ENCODE measurements around the gene DNAJC15. TPM values are rescaled to one million over a fixed set of nuclear protein-coding genes. Genes with fewer than 3 reads are reported as not detected.
"Not testable (repeated sequence)": the region's sequence is repeated elsewhere in the genome, so short reads cannot be mapped to it uniquely, and the experiment has no call there.

The DNAJC15 gene
- total RNA-seq, 1 experiment from 2014 or later: 12.5 TPM

DNA sequence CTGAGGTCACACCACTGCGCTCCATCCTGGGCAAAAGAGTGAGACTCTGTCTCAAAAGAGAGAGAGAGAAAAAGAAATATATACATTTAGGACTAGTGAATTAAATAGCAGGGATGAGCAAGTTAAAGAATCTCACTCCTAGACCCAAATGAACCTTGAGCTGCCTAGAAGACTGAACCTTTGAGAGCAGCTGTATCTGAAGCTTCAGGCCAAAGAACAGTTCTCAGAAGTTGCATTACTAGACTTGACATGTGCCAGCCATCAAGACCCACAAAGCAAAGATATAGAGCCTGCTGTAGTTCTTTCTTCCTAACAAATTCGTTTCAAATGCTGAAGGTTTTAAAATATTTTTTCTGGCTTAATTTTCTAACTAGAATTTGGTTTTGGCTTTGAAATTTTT is 16.6 kb downstream of the DNAJC15 start:
- no peak for ATAC-seq
- Histone ChIP-seq H3K9ac (ENCODE audit: low read length) (no peak overlapping the region), H3K4me1 (ENCODE audit: insufficient read depth, low read length) (peaks cover 2% of the 10 kb centered on the region), H3K36me3 (ENCODE audit: low read depth, low read length) (no peaks in the 10 kb centered on the region), H3K27ac (ENCODE audit: low read length) (no peak overlapping the region), H3K4me3 (ENCODE audit: low read length) (no peak overlapping the region), H3F3A (ENCODE audit: low read length, unreplicated experiment) (no peaks in the 10 kb centered on the region), H3K9me3 (ENCODE audit: low read length) (no peaks in the 10 kb centered on the region), H4K20me1 (ENCODE audit: low read length) (no peaks in the 10 kb centered on the region), H3K9me2 (replicated peaks; ENCODE audit: low read length) (no peaks in the 10 kb centered on the region), H3K79me2 (ENCODE audit: low read length) (no peaks in the 10 kb centered on the region), H3K4me2 (ENCODE audit: low read length) (no peak overlapping the region), H3K27me3 (ENCODE audit: low read length) (no peaks in the 10 kb centered on the region), H2AFZ (ENCODE audit: low read length) (no peak overlapping the region)
- ChIA-PET CTCF (no interaction called here), POLR2A (ENCODE audit: unreplicated experiment) (no interaction called here)
- BruUV-seq (replicated peaks): no TSS peak
- no peak for DNase-seq
- intact Hi-C loops (cut with micrococcal nuclease): no loop called here
- TF ChIP-seq, protein P1, sequence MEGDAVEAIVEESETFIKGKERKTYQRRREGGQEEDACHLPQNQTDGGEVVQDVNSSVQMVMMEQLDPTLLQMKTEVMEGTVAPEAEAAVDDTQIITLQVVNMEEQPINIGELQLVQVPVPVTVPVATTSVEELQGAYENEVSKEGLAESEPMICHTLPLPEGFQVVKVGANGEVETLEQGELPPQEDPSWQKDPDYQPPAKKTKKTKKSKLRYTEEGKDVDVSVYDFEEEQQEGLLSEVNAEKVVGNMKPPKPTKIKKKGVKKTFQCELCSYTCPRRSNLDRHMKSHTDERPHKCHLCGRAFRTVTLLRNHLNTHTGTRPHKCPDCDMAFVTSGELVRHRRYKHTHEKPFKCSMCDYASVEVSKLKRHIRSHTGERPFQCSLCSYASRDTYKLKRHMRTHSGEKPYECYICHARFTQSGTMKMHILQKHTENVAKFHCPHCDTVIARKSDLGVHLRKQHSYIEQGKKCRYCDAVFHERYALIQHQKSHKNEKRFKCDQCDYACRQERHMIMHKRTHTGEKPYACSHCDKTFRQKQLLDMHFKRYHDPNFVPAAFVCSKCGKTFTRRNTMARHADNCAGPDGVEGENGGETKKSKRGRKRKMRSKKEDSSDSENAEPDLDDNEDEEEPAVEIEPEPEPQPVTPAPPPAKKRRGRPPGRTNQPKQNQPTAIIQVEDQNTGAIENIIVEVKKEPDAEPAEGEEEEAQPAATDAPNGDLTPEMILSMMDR (conservative IDR thresholded peaks at IDR 0.05; ENCODE audit: low read depth, low read length): no peak
- TF ChIP-seq EZH2phosphoT487 (IDR thresholded peaks at IDR 0.05; ENCODE audit: borderline replicate concordance, low read length): no peak
- no peak for TF ChIP-seq EZH2 (IDR thresholded peaks at IDR 0.05; ENCODE audit: low read length, unreplicated experiment)

GRCh38 chr13:43040581-43041368 is 17.4 kb downstream of the DNAJC15 start:
- H3K4me2 ChIP-seq (ENCODE audit: low read length); ATAC-seq; H3K79me2 ChIP-seq (ENCODE audit: low read length); H3F3A ChIP-seq (ENCODE audit: low read length, unreplicated experiment); BruUV-seq (replicated peaks); H3K4me1 ChIP-seq (ENCODE audit: insufficient read depth, low read length); H3K9ac ChIP-seq (ENCODE audit: low read length); H3K27ac ChIP-seq (ENCODE audit: low read length); DNase-seq; intact Hi-C loops (cut with micrococcal nuclease); POLR2A ChIA-PET (ENCODE audit: unreplicated experiment); H3K27me3 ChIP-seq (ENCODE audit: low read length); H4K20me1 ChIP-seq (ENCODE audit: low read length); CTCF ChIA-PET; H3K4me3 ChIP-seq (ENCODE audit: low read length); H3K36me3 ChIP-seq (ENCODE audit: low read depth, low read length); H2AFZ ChIP-seq (ENCODE audit: low read length); H3K9me3 ChIP-seq (ENCODE audit: low read length); H3K9me2 ChIP-seq (replicated peaks; ENCODE audit: low read length): not testable (repeated sequence)

DNA sequence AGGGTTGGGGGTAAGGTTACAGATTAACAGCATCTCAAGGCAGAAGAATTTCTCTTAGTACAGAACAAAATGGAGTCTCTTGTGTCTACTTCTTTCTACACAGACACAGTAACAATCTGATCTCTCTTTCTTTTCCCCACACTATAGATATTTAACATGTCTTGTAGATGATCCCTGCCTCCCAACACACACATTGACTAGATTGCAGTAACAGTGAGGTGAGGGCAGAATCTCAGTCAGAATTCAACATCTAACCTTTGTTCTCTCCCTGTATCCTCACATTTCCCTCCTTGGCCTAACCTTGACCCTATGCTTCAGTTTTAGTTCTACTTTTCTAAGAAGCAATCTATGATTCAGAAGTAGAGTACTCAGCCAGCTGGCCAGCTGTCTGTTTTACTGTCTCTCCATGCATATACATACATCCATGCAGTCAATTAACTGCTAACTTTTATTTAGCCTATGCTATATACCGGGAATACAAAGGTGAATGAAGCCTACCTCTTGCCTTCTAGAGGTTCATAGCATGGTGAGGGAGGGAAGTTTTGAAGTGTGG is 18.1 kb downstream of the DNAJC15 start:
- H3K9ac ChIP-seq (ENCODE audit: low read length): no peak overlapping the region
- H4K20me1 ChIP-seq (ENCODE audit: low read length): no peaks in the 10 kb centered on the region
- no peaks in the 10 kb centered on the region for H3K9me2 ChIP-seq (replicated peaks; ENCODE audit: low read length)
- no peaks in the 10 kb centered on the region for H3F3A ChIP-seq (ENCODE audit: low read length, unreplicated experiment)
- intact Hi-C loops (cut with micrococcal nuclease): no loop called here
- H3K9me3 ChIP-seq (ENCODE audit: low read length): no peaks in the 10 kb centered on the region
- no peak overlapping the region for H3K4me2 ChIP-seq (ENCODE audit: low read length)
- H3K4me3 ChIP-seq (ENCODE audit: low read length): no peak overlapping the region
- H3K36me3 ChIP-seq (ENCODE audit: low read depth, low read length): no peaks in the 10 kb centered on the region
- peaks cover 13% of the 10 kb centered on the region for H3K4me1 ChIP-seq (ENCODE audit: insufficient read depth, low read length)
- no peak overlapping the region for H2AFZ ChIP-seq (ENCODE audit: low read length)
- no TSS peak for BruUV-seq (replicated peaks)
- ATAC-seq: no peak
- H3K79me2 ChIP-seq (ENCODE audit: low read length): no peaks in the 10 kb centered on the region
- DNase-seq: no peak
- H3K27me3 ChIP-seq (ENCODE audit: low read length): no peaks in the 10 kb centered on the region
- CTCF ChIA-PET: no interaction called here
- TF ChIP-seq EZH2 (IDR thresholded peaks at IDR 0.05; ENCODE audit: low read length, unreplicated experiment): no peak
- TF ChIP-seq, protein P1 (conservative IDR thresholded peaks at IDR 0.05; ENCODE audit: low read depth, low read length): no peak
- no peak for TF ChIP-seq EZH2phosphoT487 (IDR thresholded peaks at IDR 0.05; ENCODE audit: borderline replicate concordance, low read length)
- POLR2A ChIA-PET (ENCODE audit: unreplicated experiment): no interaction called here
- no peak overlapping the region for H3K27ac ChIP-seq (ENCODE audit: low read length)
